Measurements from ENCODE around the gene ADAMTS14.

ADAMTS14 gene

DNA sequence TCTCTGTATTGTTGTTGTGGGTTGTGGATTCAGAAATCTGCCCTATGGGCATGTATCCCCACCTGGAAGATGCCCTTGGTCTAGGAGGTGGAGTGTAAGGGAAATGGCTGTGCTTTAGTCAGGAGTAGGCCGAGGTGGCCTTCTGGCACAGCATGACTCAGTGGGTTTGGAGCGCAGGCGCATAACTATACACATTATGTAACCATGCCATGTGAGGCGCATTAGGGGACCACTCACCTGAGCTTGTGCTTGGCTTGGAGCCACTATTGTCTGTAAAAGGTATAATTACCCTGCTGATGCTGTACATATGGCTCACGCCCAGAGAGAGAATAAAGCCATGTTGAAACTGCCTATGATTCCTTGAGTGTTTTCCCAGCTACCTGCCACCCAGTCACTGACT, 20.6 kb upstream of the ADAMTS14 start:
- TF ChIP-seq, protein P1, sequence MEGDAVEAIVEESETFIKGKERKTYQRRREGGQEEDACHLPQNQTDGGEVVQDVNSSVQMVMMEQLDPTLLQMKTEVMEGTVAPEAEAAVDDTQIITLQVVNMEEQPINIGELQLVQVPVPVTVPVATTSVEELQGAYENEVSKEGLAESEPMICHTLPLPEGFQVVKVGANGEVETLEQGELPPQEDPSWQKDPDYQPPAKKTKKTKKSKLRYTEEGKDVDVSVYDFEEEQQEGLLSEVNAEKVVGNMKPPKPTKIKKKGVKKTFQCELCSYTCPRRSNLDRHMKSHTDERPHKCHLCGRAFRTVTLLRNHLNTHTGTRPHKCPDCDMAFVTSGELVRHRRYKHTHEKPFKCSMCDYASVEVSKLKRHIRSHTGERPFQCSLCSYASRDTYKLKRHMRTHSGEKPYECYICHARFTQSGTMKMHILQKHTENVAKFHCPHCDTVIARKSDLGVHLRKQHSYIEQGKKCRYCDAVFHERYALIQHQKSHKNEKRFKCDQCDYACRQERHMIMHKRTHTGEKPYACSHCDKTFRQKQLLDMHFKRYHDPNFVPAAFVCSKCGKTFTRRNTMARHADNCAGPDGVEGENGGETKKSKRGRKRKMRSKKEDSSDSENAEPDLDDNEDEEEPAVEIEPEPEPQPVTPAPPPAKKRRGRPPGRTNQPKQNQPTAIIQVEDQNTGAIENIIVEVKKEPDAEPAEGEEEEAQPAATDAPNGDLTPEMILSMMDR (IDR thresholded peaks at IDR 0.05; ENCODE audit: borderline replicate concordance, extremely low read depth, low read length, poor library complexity, severe bottlenecking) = no peak
- no peak for TF ChIP-seq EZH2 (IDR thresholded peaks at IDR 0.05; ENCODE audit: borderline replicate concordance, low read depth, low read length, severe bottlenecking)
- H3K4me1 ChIP-seq (ENCODE audit: insufficient read depth, low read length) = peaks cover 9% of the 10 kb centered on the region
- H4K20me1 ChIP-seq (ENCODE audit: insufficient read depth, low read length) = no peaks in the 10 kb centered on the region
- no peak overlapping the region for H3K9ac ChIP-seq (ENCODE audit: low read depth, low read length)
- H3K79me2 ChIP-seq (ENCODE audit: insufficient read depth, low read length) = no peaks in the 10 kb centered on the region
- no peak overlapping the region for H3K4me2 ChIP-seq (ENCODE audit: insufficient read depth, low read length)
- H3K27ac ChIP-seq (ENCODE audit: low read length) = no peak overlapping the region
- ATAC-seq (ENCODE audit: insufficient read depth, low read depth) (no peak), DNase-seq (peak; percentile 62)
- H3K27me3 ChIP-seq (ENCODE audit: insufficient read depth, low read length, poor library complexity) = no peaks in the 10 kb centered on the region
- H3K9me3 ChIP-seq (ENCODE audit: insufficient read depth, low read length, severe bottlenecking) = peaks cover 45% of the 10 kb centered on the region
- H3K4me3 ChIP-seq (ENCODE audit: low read depth in 1 of 2, low read length in 2 of 2) = no peak overlapping the region
- H2AFZ ChIP-seq (ENCODE audit: low read depth, low read length) = no peak overlapping the region
- H3K36me3 ChIP-seq (ENCODE audit: insufficient read depth, low read length) = no peaks in the 10 kb centered on the region

DNA sequence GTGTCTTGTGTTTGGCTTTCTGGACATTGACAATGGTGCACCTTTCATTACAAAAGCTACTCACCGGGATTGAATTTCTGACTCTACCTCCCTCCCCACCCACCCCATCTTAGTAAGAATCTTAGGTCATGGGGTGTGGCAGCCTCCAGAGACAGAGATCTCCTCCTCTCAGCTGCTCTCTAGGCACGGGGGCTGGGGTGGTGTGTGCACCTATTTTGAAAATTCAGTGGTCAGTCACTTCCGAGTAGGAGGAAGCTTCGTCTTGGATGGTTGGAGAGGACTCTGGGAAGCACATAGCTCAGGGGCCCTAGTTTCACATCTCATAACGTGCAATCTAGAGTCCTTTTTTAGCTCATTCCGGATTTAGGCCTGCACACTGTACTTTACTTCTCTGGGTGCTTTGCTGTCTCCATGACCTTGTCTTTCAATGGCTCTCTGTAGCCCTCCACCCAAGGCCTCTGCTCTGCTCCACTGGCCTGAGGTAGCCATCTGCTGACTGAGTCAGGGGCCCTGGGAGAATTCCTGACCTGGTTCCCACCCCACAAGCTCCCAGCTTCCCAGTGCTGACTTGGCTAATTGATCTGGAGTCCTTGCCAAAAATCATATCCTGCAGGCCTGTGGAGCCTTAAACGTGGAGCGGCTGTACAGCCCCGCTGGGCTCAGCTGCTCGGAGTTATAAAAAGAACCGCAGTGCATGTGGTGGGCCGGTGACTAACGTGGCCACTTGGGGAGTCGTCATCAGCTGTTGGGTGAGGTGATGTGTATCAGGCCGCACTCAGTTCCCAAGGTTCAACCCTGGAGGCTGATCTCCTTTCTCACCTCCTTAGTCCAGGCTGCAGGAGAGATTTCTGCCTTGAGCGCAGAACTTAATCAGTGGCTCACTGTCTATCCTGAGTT, 19.3 kb upstream of the ADAMTS14 start:
- no peak overlapping the region for H3K27ac ChIP-seq (ENCODE audit: low read length)
- H3K4me3 ChIP-seq (ENCODE audit: low read depth in 1 of 2, low read length in 2 of 2) = no peak overlapping the region
- peaks cover 42% of the 10 kb centered on the region for H3K9me3 ChIP-seq (ENCODE audit: insufficient read depth, low read length, severe bottlenecking)
- no peaks in the 10 kb centered on the region for H4K20me1 ChIP-seq (ENCODE audit: insufficient read depth, low read length)
- no peaks in the 10 kb centered on the region for H3K36me3 ChIP-seq (ENCODE audit: insufficient read depth, low read length)
- no peak for DNase-seq
- TF ChIP-seq, protein P1 (IDR thresholded peaks at IDR 0.05; ENCODE audit: borderline replicate concordance, extremely low read depth, low read length, poor library complexity, severe bottlenecking) = no peak
- TF ChIP-seq EZH2 (IDR thresholded peaks at IDR 0.05; ENCODE audit: borderline replicate concordance, low read depth, low read length, severe bottlenecking) = no peak
- peaks cover 19% of the 10 kb centered on the region for H3K4me1 ChIP-seq (ENCODE audit: insufficient read depth, low read length)
- no peak overlapping the region for H2AFZ ChIP-seq (ENCODE audit: low read depth, low read length)
- ATAC-seq (ENCODE audit: insufficient read depth, low read depth) = no peak
- H3K27me3 ChIP-seq (ENCODE audit: insufficient read depth, low read length, poor library complexity) = no peaks in the 10 kb centered on the region
- no peaks in the 10 kb centered on the region for H3K79me2 ChIP-seq (ENCODE audit: insufficient read depth, low read length)
- no peak overlapping the region for H3K4me2 ChIP-seq (ENCODE audit: insufficient read depth, low read length)
- H3K9ac ChIP-seq (ENCODE audit: low read depth, low read length) = no peak overlapping the region

DNA sequence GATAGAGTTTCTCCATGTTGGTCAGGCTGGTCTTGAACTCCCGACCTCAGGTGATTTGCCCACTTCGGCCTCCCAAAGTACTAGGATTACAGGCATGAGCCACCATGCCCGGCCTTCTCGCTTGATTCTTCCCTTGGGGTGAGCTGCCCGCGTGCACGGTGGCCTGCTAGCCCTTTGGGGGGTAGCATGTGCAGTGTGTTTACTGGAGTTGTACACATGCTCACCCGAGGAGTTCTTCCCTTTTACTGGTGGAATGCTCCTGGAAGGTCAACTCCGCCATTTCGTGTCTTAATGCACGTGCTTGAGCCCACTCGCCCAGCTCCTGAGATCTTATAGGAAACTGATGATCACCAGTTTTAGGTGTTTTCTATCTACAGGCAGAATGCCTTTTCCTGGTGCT, 17.0 kb upstream of the ADAMTS14 start:
- H3K4me2 ChIP-seq (ENCODE audit: insufficient read depth, low read length) = no peak overlapping the region
- peaks cover 28% of the 10 kb centered on the region for H3K9me3 ChIP-seq (ENCODE audit: insufficient read depth, low read length, severe bottlenecking)
- H2AFZ ChIP-seq (ENCODE audit: low read depth, low read length) = no peak overlapping the region
- no peaks in the 10 kb centered on the region for H3K27me3 ChIP-seq (ENCODE audit: insufficient read depth, low read length, poor library complexity)
- no peak overlapping the region for H3K4me3 ChIP-seq (ENCODE audit: low read depth in 1 of 2, low read length in 2 of 2)
- H3K79me2 ChIP-seq (ENCODE audit: insufficient read depth, low read length) = no peaks in the 10 kb centered on the region
- no peak for TF ChIP-seq EZH2 (IDR thresholded peaks at IDR 0.05; ENCODE audit: borderline replicate concordance, low read depth, low read length, severe bottlenecking)
- TF ChIP-seq, protein P1 (IDR thresholded peaks at IDR 0.05; ENCODE audit: borderline replicate concordance, extremely low read depth, low read length, poor library complexity, severe bottlenecking) = no peak
- DNase-seq (no peak), ATAC-seq (ENCODE audit: insufficient read depth, low read depth) (no peak)
- H3K36me3 ChIP-seq (ENCODE audit: insufficient read depth, low read length) = no peaks in the 10 kb centered on the region
- no peak overlapping the region for H3K9ac ChIP-seq (ENCODE audit: low read depth, low read length)
- no peaks in the 10 kb centered on the region for H4K20me1 ChIP-seq (ENCODE audit: insufficient read depth, low read length)
- H3K27ac ChIP-seq (ENCODE audit: low read length) = no peak overlapping the region
- H3K4me1 ChIP-seq (ENCODE audit: insufficient read depth, low read length) = peaks cover 19% of the 10 kb centered on the region
